ENCODE data around the gene SALL2.

DNA sequence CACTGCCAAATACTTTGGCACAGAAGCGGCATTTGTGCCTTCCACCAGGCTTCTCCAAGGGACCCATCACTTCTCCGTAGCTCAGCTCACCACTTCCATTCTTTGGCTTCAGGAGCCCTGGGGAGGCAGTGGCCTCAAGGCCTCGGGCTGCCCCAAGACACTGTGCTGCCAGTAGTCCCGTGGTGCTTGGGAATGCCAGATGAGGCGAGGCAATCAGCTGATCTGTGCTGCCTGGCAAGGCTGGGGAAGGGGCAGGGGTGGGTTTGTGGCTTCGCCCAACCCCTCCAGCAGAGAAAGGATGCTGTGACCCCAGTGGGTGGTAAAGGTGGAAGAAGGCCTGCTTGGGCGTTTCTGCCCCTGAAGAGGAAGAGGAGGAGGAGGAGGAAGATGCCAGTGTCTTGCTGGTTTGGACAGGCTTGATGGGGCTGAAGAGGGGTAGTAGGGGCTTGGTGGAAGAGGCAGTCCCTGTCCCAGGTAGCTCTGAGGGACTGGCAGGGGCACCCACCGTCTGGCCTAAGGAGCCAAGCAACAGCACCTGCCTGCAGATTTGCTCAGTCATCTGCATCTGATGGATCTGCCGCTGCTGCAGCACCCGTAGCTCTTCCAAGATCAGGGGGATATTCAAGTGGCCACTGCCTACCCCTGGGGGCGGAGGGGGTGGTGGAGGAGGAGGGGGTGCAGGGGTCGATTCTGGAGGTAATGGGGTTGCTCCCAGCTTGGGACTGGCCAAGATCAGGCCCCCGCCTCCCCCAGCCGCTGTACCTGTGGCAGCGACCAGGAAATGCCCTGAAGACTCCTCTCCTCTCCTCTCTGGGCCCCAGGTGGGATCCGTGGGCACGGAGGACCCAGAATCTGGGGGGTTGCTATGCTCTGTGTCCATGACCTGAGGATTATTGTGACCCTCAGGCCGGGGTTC, 1.3 kb downstream of the SALL2 start:
- TF ChIP-seq, protein P1, sequence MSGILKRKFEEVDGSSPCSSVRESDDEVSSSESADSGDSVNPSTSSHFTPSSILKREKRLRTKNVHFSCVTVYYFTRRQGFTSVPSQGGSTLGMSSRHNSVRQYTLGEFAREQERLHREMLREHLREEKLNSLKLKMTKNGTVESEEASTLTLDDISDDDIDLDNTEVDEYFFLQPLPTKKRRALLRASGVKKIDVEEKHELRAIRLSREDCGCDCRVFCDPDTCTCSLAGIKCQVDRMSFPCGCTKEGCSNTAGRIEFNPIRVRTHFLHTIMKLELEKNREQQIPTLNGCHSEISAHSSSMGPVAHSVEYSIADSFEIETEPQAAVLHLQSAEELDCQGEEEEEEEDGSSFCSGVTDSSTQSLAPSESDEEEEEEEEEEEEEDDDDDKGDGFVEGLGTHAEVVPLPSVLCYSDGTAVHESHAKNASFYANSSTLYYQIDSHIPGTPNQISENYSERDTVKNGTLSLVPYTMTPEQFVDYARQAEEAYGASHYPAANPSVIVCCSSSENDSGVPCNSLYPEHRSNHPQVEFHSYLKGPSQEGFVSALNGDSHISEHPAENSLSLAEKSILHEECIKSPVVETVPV (CRISPR knock-in tag; IDR thresholded peaks at IDR 0.05) = no peak
- TF ChIP-seq GLIS3 (CRISPR knock-in tag; IDR thresholded peaks at IDR 0.05) (no peak), ZFP3 (CRISPR knock-in tag; IDR thresholded peaks at IDR 0.05) (no peak), ZNF70 (CRISPR knock-in tag; IDR thresholded peaks at IDR 0.05) (no peak), PPARA (CRISPR knock-in tag; IDR thresholded peaks at IDR 0.05; ENCODE audit: borderline replicate concordance) (no peak), CREB5 (CRISPR knock-in tag; IDR thresholded peaks at IDR 0.05; ENCODE audit: low read depth) (no peak), ZNF565 (CRISPR knock-in tag; conservative IDR thresholded peaks at IDR 0.05; ENCODE audit: low read depth) (no peak), TOX (CRISPR knock-in tag; IDR thresholded peaks at IDR 0.05; ENCODE audit: borderline replicate concordance) (no peak)

Data from SK-N-SH treated with all-trans-retinoic acid at 6 μM for 48 hours (cell line).